Karpas-422 (cell line): ENCODE measurements around the gene GNE. TPM values are rescaled to one million over a fixed set of nuclear protein-coding genes. Genes with fewer than 3 reads are reported as not detected.
"Not testable (repeated sequence)": the region's sequence is repeated elsewhere in the genome, so short reads cannot be mapped to it uniquely, and the experiment has no call there.

Source experiments
- DNase-seq: peaks from one replicate; pipeline ENCODE4 v3.0.0-alpha.2; 2015
- H2AFZ ChIP-seq: fragments of 200-600 bp; sonication (generic); 2 replicates; pipeline ENCODE4 v1.6.1; 2014; ENCODE audit warnings: antibody characterized with exemption, low read length, mixed read lengths
- H3K27ac ChIP-seq: fragments of 200-600 bp; sonication (generic); 2 replicates; pipeline ENCODE4 v1.5.1; 2014; ENCODE audit warnings: mild to moderate bottlenecking, low read length, moderate library complexity
- H3K27me3 ChIP-seq: fragments of 200-600 bp; sonication (generic); 2 replicates; pipeline ENCODE4 v1.6.1; 2014; ENCODE audit warnings: low read length, mixed read lengths
- H3K36me3 ChIP-seq: fragments of 200-600 bp; sonication (generic); 2 replicates; pipeline ENCODE4 v1.6.1; 2014; ENCODE audit warnings: low read length, mixed read lengths; ENCODE audit not compliant: insufficient read depth
- H3K4me1 ChIP-seq: fragments of 200-600 bp; sonication (generic); 2 replicates; pipeline ENCODE4 v1.6.1; 2014; ENCODE audit warnings: mild to moderate bottlenecking, low read length, mixed read lengths
- H3K4me2 ChIP-seq: fragments of 200-600 bp; sonication (generic); 2 replicates; pipeline ENCODE4 v1.6.1; 2014; ENCODE audit warnings: low read length, low read depth, mild to moderate bottlenecking; ENCODE audit not compliant: poor library complexity, severe bottlenecking
- H3K4me3 ChIP-seq: fragments of 200-600 bp; sonication (generic); 2 replicates; pipeline ENCODE4 v1.5.1; 2014; ENCODE audit warnings: mild to moderate bottlenecking, antibody characterized with exemption, low read length, mixed read lengths
- H3K79me2 ChIP-seq: fragments of 200-600 bp; sonication (generic); 2 replicates; pipeline ENCODE4 v1.6.1; 2014; ENCODE audit warnings: mild to moderate bottlenecking, low read length, mixed read lengths
- H3K9ac ChIP-seq: fragments of 200-600 bp; sonication (generic); 2 replicates; pipeline ENCODE4 v1.6.0; 2014; ENCODE audit warnings: low read length
- H3K9me2 ChIP-seq: fragments of 200-600 bp; sonication (generic), shearing (Covaris generic); replicated peaks from 2 replicates; pipeline ENCODE4 v1.6.0; 2014; ENCODE audit warnings: mild to moderate bottlenecking, low read length, moderate library complexity; ENCODE audit not compliant: insufficient read depth
- H3K9me3 ChIP-seq: fragments of 300-700, 200-600 bp; sonication (generic); 2 replicates; pipeline ENCODE4 v1.6.1; 2014; ENCODE audit warnings: low read length, mixed read lengths
- H4K20me1 ChIP-seq: fragments of 200-600 bp; sonication (generic); 2 replicates; pipeline ENCODE4 v1.6.1; 2014; ENCODE audit warnings: mild to moderate bottlenecking, antibody characterized with exemption, low read length, low read depth; ENCODE audit not compliant: insufficient read depth
- total RNA-seq: library from RNA; depleted of rRNA; stranded (reverse); fragments of >200 nt; shearing (Covaris generic); gene quantifications from 2 replicates; pipeline ENCODE4 v1.2.3, GENCODE V29; 2014; ENCODE audit warnings: low replicate concordance

The GNE gene
- total RNA-seq, 1 experiment from 2014 or later: 14.8 TPM

GRCh38 chr9:36177571-36177970, 80.7 kb downstream of the GNE start:
- no peaks in the 10 kb centered on the region for H3K9me2 ChIP-seq
- H3K79me2 ChIP-seq: no peaks in the 10 kb centered on the region
- no peak overlapping the region for H3K4me3 ChIP-seq
- no peaks in the 10 kb centered on the region for H3K9me3 ChIP-seq
- no peak overlapping the region for H2AFZ ChIP-seq
- no peaks in the 10 kb centered on the region for H3K27me3 ChIP-seq
- no peak overlapping the region for H3K4me2 ChIP-seq
- H4K20me1 ChIP-seq: no peaks in the 10 kb centered on the region
- H3K4me1 ChIP-seq: no peaks in the 10 kb centered on the region
- no peak for DNase-seq
- no peaks in the 10 kb centered on the region for H3K36me3 ChIP-seq
- H3K27ac ChIP-seq: no peak overlapping the region
- no peak overlapping the region for H3K9ac ChIP-seq

GRCh38 chr9:36176496-36176895, 81.8 kb downstream of the GNE start:
- not testable (repeated sequence) for H3K4me2 ChIP-seq, H2AFZ ChIP-seq, DNase-seq

GRCh38 chr9:36175209-36175608, 83.0 kb downstream of the GNE start:
- H3K36me3 ChIP-seq, H3K4me3 ChIP-seq, H3K4me2 ChIP-seq, H3K27me3 ChIP-seq, H3K9me2 ChIP-seq, H3K79me2 ChIP-seq, H3K9me3 ChIP-seq, H2AFZ ChIP-seq, DNase-seq, H3K27ac ChIP-seq, H3K4me1 ChIP-seq, H4K20me1 ChIP-seq, H3K9ac ChIP-seq: not testable (repeated sequence)

More at GRCh38 chr9:36176496-36176895, 81.8 kb downstream of the GNE start:
- not testable (repeated sequence) for H3K79me2 ChIP-seq, H3K4me1 ChIP-seq, H3K27me3 ChIP-seq, H3K27ac ChIP-seq, H4K20me1 ChIP-seq, H3K4me3 ChIP-seq, H3K9me2 ChIP-seq, H3K9ac ChIP-seq, H3K9me3 ChIP-seq, H3K36me3 ChIP-seq

GRCh38 chr9:36174731-36175130, 83.5 kb downstream of the GNE start:
- no peaks in the 10 kb centered on the region for H3K4me1 ChIP-seq
- H3K79me2 ChIP-seq: no peaks in the 10 kb centered on the region
- H3K4me2 ChIP-seq: no peak overlapping the region
- no peak overlapping the region for H2AFZ ChIP-seq
- H3K4me3 ChIP-seq: no peak overlapping the region
- H3K27ac ChIP-seq: no peak overlapping the region
- H4K20me1 ChIP-seq: no peaks in the 10 kb centered on the region
- H3K9me2 ChIP-seq: no peaks in the 10 kb centered on the region
- H3K9ac ChIP-seq: no peak overlapping the region
- no peaks in the 10 kb centered on the region for H3K9me3 ChIP-seq
- H3K27me3 ChIP-seq: no peaks in the 10 kb centered on the region
- H3K36me3 ChIP-seq: no peaks in the 10 kb centered on the region
- DNase-seq: no peak

GRCh38 chr9:36174271-36174670, 84.0 kb downstream of the GNE start:
- no peak overlapping the region for H2AFZ ChIP-seq
- no peaks in the 10 kb centered on the region for H3K4me1 ChIP-seq
- H3K27ac ChIP-seq: no peak overlapping the region
- no peaks in the 10 kb centered on the region for H3K79me2 ChIP-seq
- no peaks in the 10 kb centered on the region for H3K9me2 ChIP-seq
- H3K9me3 ChIP-seq: no peaks in the 10 kb centered on the region
- DNase-seq: no peak
- H4K20me1 ChIP-seq: no peaks in the 10 kb centered on the region
- no peaks in the 10 kb centered on the region for H3K36me3 ChIP-seq
- no peaks in the 10 kb centered on the region for H3K27me3 ChIP-seq
- no peak overlapping the region for H3K4me3 ChIP-seq
- no peak overlapping the region for H3K9ac ChIP-seq
- no peak overlapping the region for H3K4me2 ChIP-seq

- H3K4me1 ChIP-seq: no peaks in the 10 kb centered on the region
- no peaks in the 10 kb centered on the region for H3K79me2 ChIP-seq
- no peak overlapping the region for H3K4me2 ChIP-seq
- no peak overlapping the region for H3K27ac ChIP-seq
- no peaks in the 10 kb centered on the region for H3K36me3 ChIP-seq
- no peak overlapping the region for H2AFZ ChIP-seq
- no peak for DNase-seq
- H3K4me3 ChIP-seq: no peak overlapping the region
- H3K9ac ChIP-seq: no peak overlapping the region
- no peaks in the 10 kb centered on the region for H4K20me1 ChIP-seq
- no peaks in the 10 kb centered on the region for H3K27me3 ChIP-seq
- H3K9me2 ChIP-seq: no peaks in the 10 kb centered on the region
- H3K9me3 ChIP-seq: no peaks in the 10 kb centered on the region
These were observed 84.4 kb downstream of the GNE start for GRCh38 chr9:36173861-36174260.

- Histone ChIP-seq H2AFZ (no peak overlapping the region), H3K36me3 (no peaks in the 10 kb centered on the region), H3K9me3 (no peaks in the 10 kb centered on the region), H3K4me2 (no peak overlapping the region), H3K27ac (no peak overlapping the region), H3K79me2 (no peaks in the 10 kb centered on the region), H3K27me3 (no peaks in the 10 kb centered on the region), H3K9me2 (no peaks in the 10 kb centered on the region), H3K4me1 (peaks cover 7% of the 10 kb centered on the region), H3K9ac (no peak overlapping the region), H4K20me1 (no peaks in the 10 kb centered on the region), H3K4me3 (no peak overlapping the region)
- DNase-seq: no peak
These were observed 87.7 kb downstream of the GNE start for GRCh38 chr9:36170531-36170930.

GRCh38 chr9:36169708-36170107, 88.5 kb downstream of the GNE start:
- Histone ChIP-seq H3K4me2 (no peak overlapping the region), H3K9me2 (no peaks in the 10 kb centered on the region), H3K27ac (no peak overlapping the region), H3K4me1 (peaks cover 7% of the 10 kb centered on the region), H3K36me3 (no peaks in the 10 kb centered on the region), H2AFZ (no peak overlapping the region), H3K27me3 (no peaks in the 10 kb centered on the region), H3K9ac (no peak overlapping the region), H3K79me2 (no peaks in the 10 kb centered on the region), H3K4me3 (no peak overlapping the region), H4K20me1 (no peaks in the 10 kb centered on the region), H3K9me3 (no peaks in the 10 kb centered on the region)
- DNase-seq: peak; percentile 38

- H3K4me1 ChIP-seq: peaks cover 7% of the 10 kb centered on the region
- H3K79me2 ChIP-seq: no peaks in the 10 kb centered on the region
- H3K27ac ChIP-seq: no peak within 1 kb of the TSS
- no peaks in the 10 kb centered on the region for H3K36me3 ChIP-seq
- no peak within 1 kb of the TSS for H3K4me2 ChIP-seq
- H2AFZ ChIP-seq: no peak within 1 kb of the TSS
- H3K4me3 ChIP-seq: no peak within 1 kb of the TSS
- H3K27me3 ChIP-seq: no peaks in the 10 kb centered on the region
- no peaks in the 10 kb centered on the region for H4K20me1 ChIP-seq
- peak; percentile 35 for DNase-seq
- H3K9ac ChIP-seq: no peak within 1 kb of the TSS
- H3K9me3 ChIP-seq: no peaks in the 10 kb centered on the region
- H3K9me2 ChIP-seq: no peaks in the 10 kb centered on the region
These were observed 89.1 kb downstream of the GNE start, which contains the start of gene CCIN for GRCh38 chr9:36169166-36169565. TSS of gene CCIN (plus strand) at chr9:36169388. CDS start at chr9:36169503, 115 bp downstream.
